ENCODE results near the gene SUMO2.
A peak's percentile ranks its signal among the peaks of the same experiment; 100 is the strongest.

SUMO2 gene

GRCh38 chr17:75153780-75154194, 29.0 kb downstream of the SUMO2 start:
- peaks cover 50% of the 10 kb centered on the region for H3K36me3 ChIP-seq
- H3K27me3 ChIP-seq (ENCODE audit: insufficient read depth, low read depth, severe bottlenecking) = no peaks in the 10 kb centered on the region
- no peak for TF ChIP-seq CTCF (IDR thresholded peaks at IDR 0.05; ENCODE audit: low read depth, low read length)
- DNase-seq = peak; percentile 44
- peak overlapping the region; percentile 85 for H3K27ac ChIP-seq
- no peaks in the 10 kb centered on the region for H3K9me3 ChIP-seq (ENCODE audit: severe bottlenecking)
- peak overlapping the region; percentile 81 for H3K4me3 ChIP-seq (ENCODE audit: low read depth, low read length)

GRCh38 chr17:75152922-75153779, 29.6 kb downstream of the SUMO2 start:
- Histone ChIP-seq H3K27ac (peak overlapping the region; percentile 85), H3K9me3 (ENCODE audit: severe bottlenecking) (no peaks in the 10 kb centered on the region), H3K27me3 (ENCODE audit: insufficient read depth, low read depth, severe bottlenecking) (no peaks in the 10 kb centered on the region), H3K36me3 (peaks cover 51% of the 10 kb centered on the region), H3K4me3 (ENCODE audit: low read depth, low read length) (peak overlapping the region; percentile 81)
- no peak for TF ChIP-seq CTCF (IDR thresholded peaks at IDR 0.05; ENCODE audit: low read depth, low read length)
- peak; percentile 60 for DNase-seq

- no peak for TF ChIP-seq CTCF (IDR thresholded peaks at IDR 0.05; ENCODE audit: low read depth, low read length)
- no peak overlapping the region; the same call in 1 of the 2 replicates for H3K27ac ChIP-seq
- DNase-seq = no peak
Observed at GRCh38 chr17:75152523-75152921, 30.2 kb downstream of the SUMO2 start.

GRCh38 chr17:75151930-75152329, 30.8 kb downstream of the SUMO2 start:
- no peak for TF ChIP-seq CTCF (IDR thresholded peaks at IDR 0.05; ENCODE audit: low read depth, low read length)
- Histone ChIP-seq H3K9me3 (ENCODE audit: severe bottlenecking) (no peaks in the 10 kb centered on the region), H3K4me3 (ENCODE audit: low read depth, low read length) (no peak overlapping the region), H3K27me3 (ENCODE audit: insufficient read depth, low read depth, severe bottlenecking) (no peaks in the 10 kb centered on the region), H3K36me3 (peaks cover 52% of the 10 kb centered on the region), H3K27ac (no peak overlapping the region; the same call in 1 of the 2 replicates)
- no peak for DNase-seq

More at GRCh38 chr17:75152523-75152921, 30.2 kb downstream of the SUMO2 start:
- Histone ChIP-seq H3K36me3 (peaks cover 52% of the 10 kb centered on the region), H3K4me3 (ENCODE audit: low read depth, low read length) (peak overlapping the region; percentile 81), H3K27me3 (ENCODE audit: insufficient read depth, low read depth, severe bottlenecking) (no peaks in the 10 kb centered on the region), H3K9me3 (ENCODE audit: severe bottlenecking) (no peaks in the 10 kb centered on the region)

- Histone ChIP-seq H3K27ac (no peak overlapping the region), H3K27me3 (ENCODE audit: insufficient read depth, low read depth, severe bottlenecking) (no peaks in the 10 kb centered on the region), H3K9me3 (ENCODE audit: severe bottlenecking) (no peaks in the 10 kb centered on the region), H3K36me3 (peaks cover 85% of the 10 kb centered on the region), H3K4me3 (ENCODE audit: low read depth, low read length) (no peak overlapping the region)
- no peak for TF ChIP-seq CTCF (IDR thresholded peaks at IDR 0.05; ENCODE audit: low read depth, low read length)
- no peak for DNase-seq
Observed at GRCh38 chr17:75147878-75148546, 34.7 kb downstream of the SUMO2 start.

Measured in WERI-Rb-1 (cell line).